ENCODE measurements around the gene PIP4K2C.
"Not testable (repeated sequence)": the region's sequence is repeated elsewhere in the genome, so short reads cannot be mapped to it uniquely, and the experiment has no call there.

The PIP4K2C gene

DNA sequence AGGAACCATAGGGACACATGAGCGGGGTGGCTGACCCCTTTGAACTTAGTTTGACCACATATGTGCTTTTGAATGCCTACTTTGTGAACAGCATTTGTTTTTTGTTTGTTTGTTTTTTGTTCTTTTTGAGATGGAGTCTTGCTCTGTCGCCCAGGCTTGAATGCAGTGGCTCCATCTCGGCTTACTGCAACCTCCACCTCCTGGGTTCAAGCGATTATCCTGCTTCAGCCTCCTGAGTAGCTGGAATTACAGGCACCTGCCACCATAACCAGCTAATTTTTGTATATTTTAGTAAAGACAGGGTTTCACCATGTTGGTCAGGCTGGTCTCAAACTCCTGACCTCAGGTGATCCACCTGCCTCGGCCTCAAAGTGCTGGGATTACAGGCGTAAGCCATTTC, 27.4 kb downstream of the PIP4K2C start:
- H3K4me3 ChIP-seq (ENCODE audit: low read length); H3K4me1 ChIP-seq (ENCODE audit: insufficient read depth, low read length); H3K9ac ChIP-seq (ENCODE audit: low read depth, low read length); H3K27ac ChIP-seq (ENCODE audit: low read depth, low read length); H3K9me3 ChIP-seq (ENCODE audit: insufficient read depth, low read depth, low read length): not testable (repeated sequence)
- Histone ChIP-seq H3K27me3 (ENCODE audit: insufficient read depth, low read length) (peaks cover 86% of the 10 kb centered on the region), H3K36me3 (ENCODE audit: insufficient read depth, low read length) (peaks cover 15% of the 10 kb centered on the region; the same call in 1 of the 2 replicates)
- WGBS: 89% methylated on average over 6 of the region's 6 CpGs

DNA sequence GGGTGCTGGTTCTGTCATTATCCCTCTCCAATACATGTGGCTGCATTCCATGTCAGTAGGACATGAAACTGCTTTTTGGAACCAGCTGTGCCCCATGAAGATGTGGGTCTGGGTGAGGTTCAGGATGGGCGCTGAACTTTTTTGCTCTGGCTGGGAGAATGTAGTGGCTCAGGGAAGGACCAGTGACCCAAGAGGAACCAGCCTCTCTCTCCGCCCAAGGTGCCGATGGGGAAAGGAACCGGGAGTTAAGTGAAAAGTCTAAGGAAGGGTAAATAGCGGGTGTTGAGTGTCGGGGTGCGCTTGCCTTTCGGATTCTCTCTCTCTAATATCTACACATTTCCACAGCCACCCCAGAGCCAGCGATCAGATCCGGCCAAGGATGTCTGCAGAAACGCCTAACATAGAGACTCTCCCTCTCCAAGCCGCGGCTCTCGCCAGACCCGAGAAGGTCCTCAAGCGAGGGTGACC, 28.0 kb downstream of the PIP4K2C start:
- Histone ChIP-seq H3K4me3 (ENCODE audit: low read length) (peak overlapping the region; percentile 37), H3K9ac (ENCODE audit: low read depth, low read length) (no peak overlapping the region), H3K27me3 (ENCODE audit: insufficient read depth, low read length) (peaks cover 92% of the 10 kb centered on the region), H3K9me3 (ENCODE audit: insufficient read depth, low read depth, low read length) (no peaks in the 10 kb centered on the region), H3K36me3 (ENCODE audit: insufficient read depth, low read length) (peaks cover 15% of the 10 kb centered on the region; the same call in 1 of the 2 replicates), H3K4me1 (ENCODE audit: insufficient read depth, low read length) (peaks cover 2% of the 10 kb centered on the region), H3K27ac (ENCODE audit: low read depth, low read length) (no peak overlapping the region)
- 38% methylated on average over 16 of the region's 16 CpGs for WGBS

DNA sequence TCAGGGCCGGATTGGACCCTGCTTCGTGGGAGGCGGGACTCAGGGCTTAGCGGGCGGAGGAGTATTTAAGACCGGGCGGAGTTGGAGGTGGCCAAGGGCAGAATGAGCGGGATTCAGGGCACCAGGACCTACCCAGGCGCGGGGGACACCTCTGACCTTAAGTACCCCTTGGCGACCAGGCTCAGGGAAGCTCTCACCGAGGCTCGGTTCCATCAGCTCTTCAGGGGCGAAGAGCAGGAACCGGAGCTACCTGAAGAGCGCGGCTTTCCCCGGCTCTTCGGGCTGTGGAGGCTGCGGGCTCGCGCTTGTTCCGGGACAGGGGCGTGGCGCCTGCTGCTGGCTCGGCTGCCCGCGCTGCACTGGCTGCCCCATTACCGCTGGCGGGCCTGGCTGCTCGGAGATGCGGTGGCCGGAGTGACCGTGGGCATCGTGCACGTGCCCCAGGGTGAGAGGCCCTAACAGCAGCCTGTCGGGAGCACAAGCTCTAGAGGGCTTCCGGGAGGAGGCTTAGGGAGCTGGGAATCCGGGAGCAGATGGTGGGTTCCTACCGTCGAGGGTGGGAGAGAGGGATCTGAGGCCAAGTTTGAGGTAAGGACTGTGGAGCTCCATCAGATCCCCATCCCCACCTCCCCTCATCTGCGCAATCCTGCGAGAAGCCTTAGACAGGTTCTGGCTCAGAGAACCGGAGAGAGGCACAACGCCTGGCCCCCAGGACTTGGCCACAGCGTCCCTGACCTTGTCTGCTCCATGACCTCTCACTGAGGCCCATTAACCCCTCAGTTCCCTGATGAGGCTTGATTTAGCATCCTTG, 28.6 kb downstream of the PIP4K2C start:
- H3K36me3 ChIP-seq (ENCODE audit: insufficient read depth, low read length): peaks cover 12% of the 10 kb centered on the region; the same call in 1 of the 2 replicates
- H3K4me3 ChIP-seq (ENCODE audit: low read length): peak overlapping the region; percentile 37
- no peak overlapping the region for H3K9ac ChIP-seq (ENCODE audit: low read depth, low read length)
- H3K4me1 ChIP-seq (ENCODE audit: insufficient read depth, low read length): no peaks in the 10 kb centered on the region
- H3K9me3 ChIP-seq (ENCODE audit: insufficient read depth, low read depth, low read length): no peaks in the 10 kb centered on the region
- WGBS: 8% methylated on average over 46 of the region's 46 CpGs
- H3K27ac ChIP-seq (ENCODE audit: low read depth, low read length): no peak overlapping the region
- peaks cover 98% of the 10 kb centered on the region for H3K27me3 ChIP-seq (ENCODE audit: insufficient read depth, low read length)

DNA sequence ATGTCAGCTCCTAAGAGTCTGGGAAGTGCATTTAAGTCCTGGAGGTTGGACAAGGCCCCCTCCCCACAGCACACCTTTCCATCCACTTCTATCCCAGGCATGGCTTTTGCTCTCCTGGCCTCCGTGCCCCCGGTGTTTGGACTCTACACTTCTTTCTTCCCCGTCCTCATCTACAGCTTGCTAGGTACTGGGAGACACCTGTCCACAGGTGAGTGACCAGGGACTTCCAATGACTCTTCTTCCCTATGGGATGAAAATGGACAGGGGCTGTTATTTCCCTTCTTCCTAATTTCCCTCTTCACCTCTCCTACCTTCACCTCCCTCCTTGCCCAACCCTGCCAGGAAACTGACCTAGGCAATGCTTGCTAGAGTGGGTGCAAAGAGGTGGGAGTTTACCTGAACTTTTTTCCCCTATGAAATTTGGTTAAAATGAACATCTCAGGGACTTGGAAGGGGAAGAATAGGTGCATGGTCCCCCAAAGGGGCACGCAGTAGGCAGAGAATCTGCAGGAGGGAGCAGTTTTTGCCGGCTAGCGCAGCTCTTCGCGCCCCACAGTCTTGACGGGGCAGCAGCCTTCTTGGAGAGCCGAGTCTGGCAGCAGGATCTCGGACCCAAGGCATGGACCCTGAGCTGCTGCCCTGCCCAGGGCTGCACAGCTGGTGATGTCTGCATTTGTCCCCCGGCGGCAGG, 29.4 kb downstream of the PIP4K2C start:
- Histone ChIP-seq H3K4me1 (ENCODE audit: insufficient read depth, low read length) (no peaks in the 10 kb centered on the region), H3K36me3 (ENCODE audit: insufficient read depth, low read length) (peaks cover 6% of the 10 kb centered on the region; the same call in 1 of the 2 replicates), H3K9ac (ENCODE audit: low read depth, low read length) (no peak overlapping the region), H3K27me3 (ENCODE audit: insufficient read depth, low read length) (peaks cover 98% of the 10 kb centered on the region), H3K27ac (ENCODE audit: low read depth, low read length) (no peak overlapping the region), H3K4me3 (ENCODE audit: low read length) (peak overlapping the region; percentile 42; the same call in 1 of the 2 replicates), H3K9me3 (ENCODE audit: insufficient read depth, low read depth, low read length) (no peaks in the 10 kb centered on the region)
- 21% methylated on average over 13 of the region's 13 CpGs for WGBS

DNA sequence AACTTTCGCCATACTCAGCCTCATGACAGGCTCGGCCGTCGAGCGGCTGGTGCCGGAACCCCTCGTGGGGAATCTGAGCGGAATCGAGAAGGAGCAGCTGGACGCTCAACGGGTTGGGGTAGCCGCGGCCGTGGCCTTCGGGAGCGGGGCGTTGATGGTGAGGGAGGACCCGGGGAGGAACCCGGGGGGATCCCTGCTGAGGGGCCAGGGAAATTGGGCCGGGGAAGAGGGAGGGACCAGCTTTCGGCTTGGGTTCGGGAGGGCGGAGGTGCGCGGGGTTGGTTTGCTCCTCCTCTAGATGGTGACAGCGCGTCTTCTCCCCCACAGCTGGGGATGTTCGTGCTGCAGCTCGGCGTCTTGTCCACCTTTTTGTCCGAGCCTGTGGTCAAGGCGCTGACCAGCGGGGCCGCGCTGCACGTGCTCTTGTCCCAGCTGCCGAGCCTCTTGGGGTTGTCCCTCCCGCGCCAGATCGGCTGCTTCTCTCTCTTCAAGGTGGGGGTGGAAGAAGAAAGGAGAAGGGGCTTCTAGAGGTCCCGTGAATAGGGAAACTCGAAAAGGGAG, 30.0 kb downstream of the PIP4K2C start:
- Histone ChIP-seq H3K27ac (ENCODE audit: low read depth, low read length) (no peak overlapping the region), H3K4me1 (ENCODE audit: insufficient read depth, low read length) (no peaks in the 10 kb centered on the region), H3K9me3 (ENCODE audit: insufficient read depth, low read depth, low read length) (no peaks in the 10 kb centered on the region), H3K36me3 (ENCODE audit: insufficient read depth, low read length) (no peaks in the 10 kb centered on the region; the same call in 1 of the 2 replicates), H3K9ac (ENCODE audit: low read depth, low read length) (no peak overlapping the region), H3K27me3 (ENCODE audit: insufficient read depth, low read length) (peaks cover 99% of the 10 kb centered on the region), H3K4me3 (ENCODE audit: low read length) (peak overlapping the region; percentile 42)
- 4% methylated on average over 42 of the region's 42 CpGs for WGBS

DNA sequence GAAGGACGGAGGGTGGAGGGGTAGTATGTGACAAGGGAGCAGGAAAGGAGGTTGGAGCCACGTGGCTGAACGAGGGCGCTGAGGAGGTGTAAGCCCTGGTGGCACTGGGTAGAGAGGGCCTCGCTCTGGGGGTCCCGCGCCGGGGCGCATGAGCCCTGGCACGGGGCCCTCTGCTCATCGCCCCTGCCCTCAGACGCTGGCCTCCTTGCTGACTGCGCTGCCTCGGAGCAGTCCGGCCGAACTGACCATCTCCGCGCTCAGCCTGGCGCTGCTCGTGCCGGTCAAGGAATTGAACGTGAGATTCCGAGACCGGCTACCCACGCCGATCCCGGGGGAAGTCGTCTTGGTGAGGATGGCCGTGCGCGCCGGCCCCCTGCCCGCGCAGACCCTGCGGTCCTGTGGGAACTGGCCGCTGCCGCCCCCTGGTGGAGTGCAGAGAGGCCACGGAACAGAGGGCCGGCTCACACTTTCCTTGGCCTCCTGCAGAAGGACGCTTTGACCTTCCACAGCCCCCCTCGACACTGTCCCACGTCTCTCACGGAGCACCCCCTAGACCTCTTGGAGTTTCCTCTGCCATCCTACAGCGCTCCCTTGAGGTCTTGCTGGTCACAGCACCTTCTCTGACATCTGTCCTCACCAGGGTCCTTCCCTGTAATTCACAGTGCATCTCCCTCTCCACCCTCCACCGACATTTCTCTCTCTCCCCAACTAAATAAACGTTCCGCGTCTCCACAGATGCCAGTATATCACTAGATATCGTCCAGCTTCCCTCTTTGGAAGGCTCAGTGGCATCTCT, 30.7 kb downstream of the PIP4K2C start:
- 3% methylated on average over 49 of the region's 49 CpGs for WGBS
- Histone ChIP-seq H3K36me3 (ENCODE audit: insufficient read depth, low read length) (no peaks in the 10 kb centered on the region), H3K4me1 (ENCODE audit: insufficient read depth, low read length) (no peaks in the 10 kb centered on the region), H3K4me3 (ENCODE audit: low read length) (peak overlapping the region; percentile 42), H3K27ac (ENCODE audit: low read depth, low read length) (no peak overlapping the region), H3K9me3 (ENCODE audit: insufficient read depth, low read depth, low read length) (no peaks in the 10 kb centered on the region), H3K27me3 (ENCODE audit: insufficient read depth, low read length) (peaks cover 99% of the 10 kb centered on the region), H3K9ac (ENCODE audit: low read depth, low read length) (no peak overlapping the region)

DNA sequence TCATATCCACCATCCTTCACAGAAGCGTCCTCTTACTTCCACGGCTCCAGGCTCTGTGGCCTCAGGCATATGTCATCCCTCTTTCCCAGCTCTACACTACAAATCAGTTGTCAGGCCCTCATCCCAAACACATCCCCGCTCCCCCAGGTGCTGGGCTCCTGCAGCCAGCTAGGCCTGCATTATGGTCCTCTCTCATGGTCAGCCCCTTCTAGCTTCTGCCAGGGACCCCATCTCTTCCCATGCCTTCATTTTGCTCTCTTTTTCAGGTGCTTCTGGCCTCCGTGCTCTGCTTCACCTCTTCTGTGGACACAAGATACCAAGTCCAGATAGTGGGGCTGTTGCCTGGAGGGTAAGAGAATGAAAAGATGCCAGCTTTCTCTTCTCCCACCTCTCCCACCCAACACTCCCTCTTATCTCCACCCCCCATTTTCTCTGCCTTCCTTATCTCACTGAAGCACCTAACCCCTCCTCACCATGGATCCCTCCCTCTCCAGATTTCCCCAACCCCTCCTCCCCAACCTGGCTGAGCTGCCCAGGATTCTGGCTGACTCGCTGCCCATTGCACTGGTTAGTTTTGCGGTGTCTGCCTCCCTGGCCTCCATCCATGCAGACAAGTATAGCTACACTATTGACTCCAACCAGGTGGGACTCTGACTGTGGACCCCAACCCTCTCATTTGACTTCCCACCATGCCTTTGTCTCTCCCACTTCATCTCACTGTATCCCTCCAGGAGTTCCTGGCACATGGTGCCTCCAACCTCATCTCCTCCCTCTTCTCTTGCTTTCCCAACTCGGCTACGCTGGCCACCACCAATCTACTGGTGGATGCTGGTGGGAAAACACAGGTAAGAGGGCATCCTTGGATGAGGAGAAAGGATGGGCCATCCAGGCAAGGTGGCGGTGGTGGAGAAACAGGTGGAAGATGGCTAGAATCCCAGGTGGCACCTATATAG, 31.6 kb downstream of the PIP4K2C start:
- no peaks in the 10 kb centered on the region for H3K36me3 ChIP-seq (ENCODE audit: insufficient read depth, low read length)
- no peaks in the 10 kb centered on the region for H3K4me1 ChIP-seq (ENCODE audit: insufficient read depth, low read length)
- no peaks in the 10 kb centered on the region for H3K9me3 ChIP-seq (ENCODE audit: insufficient read depth, low read depth, low read length)
- no peak overlapping the region for H3K9ac ChIP-seq (ENCODE audit: low read depth, low read length)
- no peak overlapping the region for H3K4me3 ChIP-seq (ENCODE audit: low read length)
- 82% methylated on average over 9 of the region's 9 CpGs for WGBS
- no peak overlapping the region for H3K27ac ChIP-seq (ENCODE audit: low read depth, low read length)
- peaks cover 100% of the 10 kb centered on the region for H3K27me3 ChIP-seq (ENCODE audit: insufficient read depth, low read length)

DNA sequence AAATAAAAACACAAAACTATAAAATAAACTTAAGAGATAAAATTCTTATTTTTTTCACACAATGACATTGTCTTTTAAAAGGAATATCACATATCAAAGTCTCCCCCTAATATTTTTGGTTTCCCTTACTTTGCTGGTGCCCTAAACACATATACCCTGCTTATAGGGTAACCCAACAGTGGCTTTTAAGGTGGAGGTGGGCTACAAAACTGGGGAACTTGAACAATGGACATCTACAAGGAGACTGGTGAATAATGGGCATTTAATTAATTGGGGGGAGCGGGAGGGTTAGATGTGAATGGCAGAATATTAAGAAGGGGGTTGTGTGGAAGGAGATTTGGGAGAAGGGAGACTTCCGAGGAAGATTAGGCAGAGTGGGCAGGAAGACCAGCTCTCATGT, 32.4 kb downstream of the PIP4K2C start:
- Histone ChIP-seq H3K9ac (ENCODE audit: low read depth, low read length) (no peak overlapping the region), H3K27ac (ENCODE audit: low read depth, low read length) (no peak overlapping the region), H3K4me3 (ENCODE audit: low read length) (no peak overlapping the region), H3K27me3 (ENCODE audit: insufficient read depth, low read length) (peaks cover 100% of the 10 kb centered on the region), H3K9me3 (ENCODE audit: insufficient read depth, low read depth, low read length) (no peaks in the 10 kb centered on the region), H3K4me1 (ENCODE audit: insufficient read depth, low read length) (peaks cover 5% of the 10 kb centered on the region; the same call in 1 of the 2 replicates), H3K36me3 (ENCODE audit: insufficient read depth, low read length) (no peaks in the 10 kb centered on the region)
- 82% methylated on average over 2 of the region's 2 CpGs for WGBS

DNA sequence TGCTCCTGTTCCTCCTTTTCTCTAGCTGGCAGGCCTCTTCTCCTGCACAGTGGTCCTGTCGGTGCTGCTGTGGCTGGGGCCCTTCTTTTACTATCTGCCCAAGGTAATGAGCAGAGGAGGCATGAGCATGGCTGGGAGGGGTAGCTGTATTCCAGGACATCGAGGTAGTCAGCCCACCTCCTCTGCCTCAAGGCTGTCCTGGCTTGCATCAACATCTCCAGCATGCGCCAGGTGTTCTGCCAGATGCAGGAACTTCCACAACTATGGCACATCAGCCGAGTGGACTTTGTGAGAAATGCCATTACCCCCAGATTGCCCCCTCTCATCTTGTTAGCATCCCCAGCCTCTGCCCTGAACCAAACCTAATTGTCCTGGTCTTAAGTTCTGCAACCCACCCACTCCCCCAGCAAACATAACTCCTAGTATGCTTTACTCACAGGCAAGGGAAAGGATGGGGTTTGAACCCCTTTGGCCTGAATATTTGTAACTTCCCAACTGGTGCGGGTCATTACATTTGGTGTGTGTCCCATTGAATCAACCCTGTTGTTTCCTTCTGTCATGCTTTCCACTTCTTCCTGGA, 32.9 kb downstream of the PIP4K2C start:
- whole genome bisulfite sequencing: 81% methylated on average over 5 of the region's 5 CpGs
- Histone ChIP-seq H3K4me3 (ENCODE audit: low read length) (no peak overlapping the region), H3K9ac (ENCODE audit: low read depth, low read length) (no peak overlapping the region), H3K36me3 (ENCODE audit: insufficient read depth, low read length) (no peaks in the 10 kb centered on the region), H3K27ac (ENCODE audit: low read depth, low read length) (no peak overlapping the region), H3K4me1 (ENCODE audit: insufficient read depth, low read length) (peaks cover 5% of the 10 kb centered on the region; the same call in 1 of the 2 replicates), H3K9me3 (ENCODE audit: insufficient read depth, low read depth, low read length) (no peaks in the 10 kb centered on the region), H3K27me3 (ENCODE audit: insufficient read depth, low read length) (peaks cover 100% of the 10 kb centered on the region)

Data from HUES64 (cell line).